HG02938 (cell line): ENCODE measurements around the gene PXMP2.
"Not testable (repeated sequence)": the region's sequence is repeated elsewhere in the genome, so short reads cannot be mapped to it uniquely, and the experiment has no call there.

Experiments
- ATAC-seq: cut with Tn5 transposase; IDR thresholded peaks from one replicate; pipeline ENCODE4 v1.9.1; 2021; ENCODE audit warnings: mild to moderate bottlenecking, moderate library complexity; ENCODE audit not compliant: unreplicated experiment

The PXMP2 gene

GRCh38 chr12:132690112-132690511 lies 2.7 kb downstream of the PXMP2 start:
- ATAC-seq: no peak

GRCh38 chr12:132692030-132692429 lies 4.6 kb downstream of the PXMP2 start:
- not testable (repeated sequence) for ATAC-seq

- ATAC-seq: not testable (repeated sequence)
Observed at GRCh38 chr12:132694888-132695287, 7.5 kb downstream of the PXMP2 start.

GRCh38 chr12:132695431-132695830 lies 8.0 kb downstream of the PXMP2 start:
- no peak for ATAC-seq

- no peak for ATAC-seq
Observed at GRCh38 chr12:132698341-132698740, 11.0 kb downstream of the PXMP2 start.

- ATAC-seq: no peak
Observed at GRCh38 chr12:132700212-132700822, 12.9 kb downstream of the PXMP2 start.

GRCh38 chr12:132702640-132703039 lies 15.3 kb downstream of the PXMP2 start:
- no peak for ATAC-seq

GRCh38 chr12:132703641-132704040 lies 16.3 kb downstream of the PXMP2 start:
- ATAC-seq: no peak

- no peak for ATAC-seq
Observed at GRCh38 chr12:132707241-132707640, 19.9 kb downstream of the PXMP2 start.

- no peak for ATAC-seq
Observed at GRCh38 chr12:132708150-132708549, 20.8 kb downstream of the PXMP2 start.

GRCh38 chr12:132710043-132710404 lies 22.6 kb downstream of the PXMP2 start:
- peak; percentile 30 for ATAC-seq

- peak; percentile 72 for ATAC-seq
Observed at GRCh38 chr12:132710405-132711079, 23.2 kb downstream of the PXMP2 start, which contains the start of gene PGAM5. TSS of gene PGAM5 (plus strand) at chr12:132710842. CDS start at chr12:132710877, 35 bp downstream.

- ATAC-seq: peak; percentile 14
Observed at GRCh38 chr12:132711080-132711843, 23.9 kb downstream of the PXMP2 start.

- ATAC-seq: no peak
Observed at GRCh38 chr12:132713123-132713522, 25.7 kb downstream of the PXMP2 start.

- no peak for ATAC-seq
Observed at GRCh38 chr12:132715874-132716273, 28.5 kb downstream of the PXMP2 start.

- no peak for ATAC-seq
Observed at GRCh38 chr12:132716356-132716755, 29.0 kb downstream of the PXMP2 start.

GRCh38 chr12:132717011-132717410 lies 29.6 kb downstream of the PXMP2 start:
- ATAC-seq: no peak

- no peak for ATAC-seq
Observed at GRCh38 chr12:132717531-132718387, 30.4 kb downstream of the PXMP2 start.

- no peak for ATAC-seq
Observed at GRCh38 chr12:132718644-132719043, 31.3 kb downstream of the PXMP2 start.

- ATAC-seq: no peak
Observed at GRCh38 chr12:132719141-132719953, 32.0 kb downstream of the PXMP2 start.
